K562 (cell line): Measurements from ENCODE around the gene AUNIP. TPM values are rescaled to one million over a fixed set of nuclear protein-coding genes. Genes with fewer than 3 reads are reported as not detected.

Source experiments
- MED1 ChIP-seq: sonication (generic); formaldehyde crosslinking; IDR thresholded peaks from 2 replicates; pipeline ENCODE4 v1.8.1; 2023; ENCODE audit warnings: missing genetic modification reagents, borderline replicate concordance
- POLR2B ChIP-seq: fragments of 450-650 bp; IDR thresholded peaks from 2 replicates; pipeline ENCODE4 v1.6.1; 2018; ENCODE audit warnings: low read depth; ENCODE audit not compliant: partially characterized antibody
- polyA plus RNA-seq, 8 experiments: library from polyadenylated mRNA; depleted of rRNA in 4 of 8; stranded (reverse) in 5 of 8; unstranded in 3 of 8; fragments of >200 nt; fragmentation: Nextera tagmentation in 2 of 8; fragmentation: Illumina TruSeq in 1 of 8; extraction: Ambion mirVana in 2 of 8; extraction: Trizol in 1 of 8; gene quantifications; 2 replicates each; pipeline versions ENCODE4 v1.2.1 to v1.2.3, GENCODE V29; 2011 to 2014; ENCODE audit warnings: inconsistent platforms in 1 of 8, missing spikeins in 1 of 8
- total RNA-seq, 7 experiments: library from RNA; depleted of rRNA in 6 of 7; stranded (reverse); fragments of >200 nt in 6 of 7; fragmentation: Illumina TruSeq in 2 of 7; extraction: Trizol in 2 of 7; gene quantifications; 2 replicates each; pipeline versions ENCODE4 v1.2.1 to v1.2.3, GENCODE V29; 2011 to 2021; ENCODE audit warnings: low replicate concordance in 1 of 7
- TF ChIP-seq, protein P1 (sequence below): fragments of 450-650 bp; IDR thresholded peaks from 2 replicates; pipeline ENCODE4 v1.6.1; 2017; ENCODE audit warnings: antibody characterized with exemption, mild to moderate bottlenecking
- TF ChIP-seq, protein P2 (sequence below): fragments of 450-650 bp; IDR thresholded peaks from 2 replicates; pipeline ENCODE4 v1.6.1; 2016; ENCODE audit warnings: low read depth
- TF ChIP-seq, protein P3 (sequence below): sonication (generic); IDR thresholded peaks from 2 replicates; pipeline ENCODE4 v1.6.1; 2016
- TF ChIP-seq, protein P4 (sequence below), 2 experiments: fragments of 450-650 bp; IDR thresholded peaks; 2 replicates each; pipeline ENCODE4 v1.6.1; 2018; ENCODE audit warnings: mild to moderate bottlenecking in 2 of 2, low read depth in 1 of 2; ENCODE audit not compliant: partially characterized antibody in 2 of 2

The AUNIP gene
- total and polyA plus RNA-seq, 9 of the 15 experiments (the other 6 are each of a cell fraction or from before 2014, with no cell fraction given), result 12.1 to 53.8 (median 47.1) TPM

DNA sequence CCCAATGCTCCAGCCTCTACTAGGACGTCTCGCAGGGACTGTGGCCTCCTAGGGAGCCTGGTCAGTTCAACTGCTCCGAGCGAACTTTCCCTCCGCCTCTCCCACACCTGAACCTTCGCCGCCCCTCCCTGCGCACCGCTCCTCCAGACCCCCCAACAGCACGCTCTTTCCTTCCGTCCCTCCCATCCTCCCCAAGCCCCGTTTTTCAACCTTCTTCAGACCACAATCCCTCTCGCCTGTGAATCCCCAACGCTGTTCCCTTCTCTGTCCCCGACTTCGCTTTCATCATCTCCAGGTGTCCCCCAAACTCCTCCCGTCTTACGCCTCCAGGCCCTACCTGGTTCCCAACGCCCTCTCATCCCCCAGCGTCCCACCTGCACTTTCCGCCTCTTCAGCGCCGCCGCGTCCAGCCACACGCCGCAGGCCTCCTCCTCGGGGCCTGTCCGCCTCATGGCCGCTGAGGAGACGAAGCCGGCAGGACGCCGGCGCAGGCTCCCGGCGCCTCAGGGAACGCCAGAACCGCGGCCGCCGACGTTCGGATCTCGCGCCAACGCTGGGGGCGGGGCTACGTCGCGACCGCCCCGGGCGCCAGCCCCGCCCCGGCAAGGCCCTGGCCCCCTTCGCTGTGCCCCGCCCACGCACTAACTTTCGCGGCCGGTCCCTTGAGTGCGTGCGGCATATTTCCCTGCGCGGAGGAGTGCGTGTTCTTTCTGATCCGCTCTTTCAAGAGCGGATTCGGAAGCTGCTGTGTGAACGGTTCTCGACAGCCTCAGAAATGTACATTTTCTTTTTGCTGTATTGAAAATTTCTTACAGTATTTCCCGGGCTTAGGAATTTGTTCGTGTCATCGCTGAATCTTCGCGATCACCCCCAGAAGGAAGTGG lies at the start of gene AUNIP (continued):
- TF ChIP-seq, protein P1, sequence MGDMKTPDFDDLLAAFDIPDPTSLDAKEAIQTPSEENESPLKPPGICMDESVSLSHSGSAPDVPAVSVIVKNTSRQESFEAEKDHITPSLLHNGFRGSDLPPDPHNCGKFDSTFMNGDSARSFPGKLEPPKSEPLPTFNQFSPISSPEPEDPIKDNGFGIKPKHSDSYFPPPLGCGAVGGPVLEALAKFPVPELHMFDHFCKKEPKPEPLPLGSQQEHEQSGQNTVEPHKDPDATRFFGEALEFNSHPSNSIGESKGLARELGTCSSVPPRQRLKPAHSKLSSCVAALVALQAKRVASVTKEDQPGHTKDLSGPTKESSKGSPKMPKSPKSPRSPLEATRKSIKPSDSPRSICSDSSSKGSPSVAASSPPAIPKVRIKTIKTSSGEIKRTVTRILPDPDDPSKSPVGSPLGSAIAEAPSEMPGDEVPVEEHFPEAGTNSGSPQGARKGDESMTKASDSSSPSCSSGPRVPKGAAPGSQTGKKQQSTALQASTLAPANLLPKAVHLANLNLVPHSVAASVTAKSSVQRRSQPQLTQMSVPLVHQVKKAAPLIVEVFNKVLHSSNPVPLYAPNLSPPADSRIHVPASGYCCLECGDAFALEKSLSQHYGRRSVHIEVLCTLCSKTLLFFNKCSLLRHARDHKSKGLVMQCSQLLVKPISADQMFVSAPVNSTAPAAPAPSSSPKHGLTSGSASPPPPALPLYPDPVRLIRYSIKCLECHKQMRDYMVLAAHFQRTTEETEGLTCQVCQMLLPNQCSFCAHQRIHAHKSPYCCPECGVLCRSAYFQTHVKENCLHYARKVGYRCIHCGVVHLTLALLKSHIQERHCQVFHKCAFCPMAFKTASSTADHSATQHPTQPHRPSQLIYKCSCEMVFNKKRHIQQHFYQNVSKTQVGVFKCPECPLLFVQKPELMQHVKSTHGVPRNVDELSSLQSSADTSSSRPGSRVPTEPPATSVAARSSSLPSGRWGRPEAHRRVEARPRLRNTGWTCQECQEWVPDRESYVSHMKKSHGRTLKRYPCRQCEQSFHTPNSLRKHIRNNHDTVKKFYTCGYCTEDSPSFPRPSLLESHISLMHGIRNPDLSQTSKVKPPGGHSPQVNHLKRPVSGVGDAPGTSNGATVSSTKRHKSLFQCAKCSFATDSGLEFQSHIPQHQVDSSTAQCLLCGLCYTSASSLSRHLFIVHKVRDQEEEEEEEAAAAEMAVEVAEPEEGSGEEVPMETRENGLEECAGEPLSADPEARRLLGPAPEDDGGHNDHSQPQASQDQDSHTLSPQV, result peak; percentile 83
- TF ChIP-seq POLR2B (peak; percentile 91), MED1 (CRISPR knock-in tag) (no peak)
- TF ChIP-seq, protein P2, sequence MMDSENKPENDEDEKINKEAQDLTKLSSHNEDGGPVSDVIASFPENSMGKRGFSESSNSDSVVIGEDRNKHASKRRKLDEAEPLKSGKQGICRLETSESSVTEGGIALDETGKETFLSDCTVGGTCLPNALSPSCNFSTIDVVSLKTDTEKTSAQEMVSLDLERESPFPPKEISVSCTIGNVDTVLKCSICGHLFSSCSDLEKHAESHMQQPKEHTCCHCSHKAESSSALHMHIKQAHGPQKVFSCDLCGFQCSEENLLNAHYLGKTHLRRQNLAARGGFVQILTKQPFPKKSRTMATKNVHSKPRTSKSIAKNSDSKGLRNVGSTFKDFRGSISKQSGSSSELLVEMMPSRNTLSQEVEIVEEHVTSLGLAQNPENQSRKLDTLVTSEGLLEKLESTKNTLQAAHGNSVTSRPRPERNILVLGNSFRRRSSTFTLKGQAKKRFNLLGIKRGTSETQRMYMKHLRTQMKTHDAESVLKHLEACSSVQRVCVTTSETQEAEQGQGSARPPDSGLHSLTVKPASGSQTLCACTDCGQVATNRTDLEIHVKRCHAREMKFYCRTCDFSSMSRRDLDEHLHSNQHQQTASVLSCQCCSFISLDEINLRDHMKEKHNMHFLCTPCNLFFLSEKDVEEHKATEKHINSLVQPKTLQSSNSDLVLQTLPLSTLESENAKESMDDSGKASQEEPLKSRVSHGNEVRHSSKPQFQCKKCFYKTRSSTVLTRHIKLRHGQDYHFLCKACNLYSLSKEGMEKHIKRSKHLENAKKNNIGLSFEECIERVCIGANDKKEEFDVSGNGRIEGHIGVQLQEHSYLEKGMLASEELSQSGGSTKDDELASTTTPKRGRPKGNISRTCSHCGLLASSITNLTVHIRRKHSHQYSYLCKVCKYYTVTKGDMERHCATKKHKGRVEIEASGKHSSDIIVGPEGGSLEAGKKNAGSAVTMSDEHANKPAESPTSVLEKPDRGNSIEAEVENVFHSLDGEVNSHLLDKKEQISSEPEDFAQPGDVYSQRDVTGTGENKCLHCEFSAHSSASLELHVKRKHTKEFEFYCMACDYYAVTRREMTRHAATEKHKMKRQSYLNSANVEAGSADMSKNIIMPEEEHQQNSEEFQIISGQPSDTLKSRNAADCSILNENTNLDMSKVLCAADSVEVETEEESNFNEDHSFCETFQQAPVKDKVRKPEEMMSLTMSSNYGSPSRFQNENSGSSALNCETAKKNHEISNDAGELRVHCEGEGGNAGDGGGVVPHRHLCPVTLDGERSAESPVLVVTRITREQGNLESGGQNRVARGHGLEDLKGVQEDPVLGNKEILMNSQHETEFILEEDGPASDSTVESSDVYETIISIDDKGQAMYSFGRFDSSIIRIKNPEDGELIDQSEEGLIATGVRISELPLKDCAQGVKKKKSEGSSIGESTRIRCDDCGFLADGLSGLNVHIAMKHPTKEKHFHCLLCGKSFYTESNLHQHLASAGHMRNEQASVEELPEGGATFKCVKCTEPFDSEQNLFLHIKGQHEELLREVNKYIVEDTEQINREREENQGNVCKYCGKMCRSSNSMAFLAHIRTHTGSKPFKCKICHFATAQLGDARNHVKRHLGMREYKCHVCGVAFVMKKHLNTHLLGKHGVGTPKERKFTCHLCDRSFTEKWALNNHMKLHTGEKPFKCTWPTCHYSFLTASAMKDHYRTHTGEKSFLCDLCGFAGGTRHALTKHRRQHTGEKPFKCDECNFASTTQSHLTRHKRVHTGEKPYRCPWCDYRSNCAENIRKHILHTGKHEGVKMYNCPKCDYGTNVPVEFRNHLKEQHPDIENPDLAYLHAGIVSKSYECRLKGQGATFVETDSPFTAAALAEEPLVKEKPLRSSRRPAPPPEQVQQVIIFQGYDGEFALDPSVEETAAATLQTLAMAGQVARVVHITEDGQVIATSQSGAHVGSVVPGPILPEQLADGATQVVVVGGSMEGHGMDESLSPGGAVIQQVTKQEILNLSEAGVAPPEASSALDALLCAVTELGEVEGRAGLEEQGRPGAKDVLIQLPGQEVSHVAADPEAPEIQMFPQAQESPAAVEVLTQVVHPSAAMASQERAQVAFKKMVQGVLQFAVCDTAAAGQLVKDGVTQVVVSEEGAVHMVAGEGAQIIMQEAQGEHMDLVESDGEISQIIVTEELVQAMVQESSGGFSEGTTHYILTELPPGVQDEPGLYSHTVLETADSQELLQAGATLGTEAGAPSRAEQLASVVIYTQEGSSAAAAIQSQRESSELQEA, result peak; percentile 59; the same call in 1 of the 2 replicates
- TF ChIP-seq, protein P3, sequence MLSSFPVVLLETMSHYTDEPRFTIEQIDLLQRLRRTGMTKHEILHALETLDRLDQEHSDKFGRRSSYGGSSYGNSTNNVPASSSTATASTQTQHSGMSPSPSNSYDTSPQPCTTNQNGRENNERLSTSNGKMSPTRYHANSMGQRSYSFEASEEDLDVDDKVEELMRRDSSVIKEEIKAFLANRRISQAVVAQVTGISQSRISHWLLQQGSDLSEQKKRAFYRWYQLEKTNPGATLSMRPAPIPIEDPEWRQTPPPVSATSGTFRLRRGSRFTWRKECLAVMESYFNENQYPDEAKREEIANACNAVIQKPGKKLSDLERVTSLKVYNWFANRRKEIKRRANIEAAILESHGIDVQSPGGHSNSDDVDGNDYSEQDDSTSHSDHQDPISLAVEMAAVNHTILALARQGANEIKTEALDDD, result no peak; the same call in 1 of the 2 replicates
- TF ChIP-seq, protein P4, sequence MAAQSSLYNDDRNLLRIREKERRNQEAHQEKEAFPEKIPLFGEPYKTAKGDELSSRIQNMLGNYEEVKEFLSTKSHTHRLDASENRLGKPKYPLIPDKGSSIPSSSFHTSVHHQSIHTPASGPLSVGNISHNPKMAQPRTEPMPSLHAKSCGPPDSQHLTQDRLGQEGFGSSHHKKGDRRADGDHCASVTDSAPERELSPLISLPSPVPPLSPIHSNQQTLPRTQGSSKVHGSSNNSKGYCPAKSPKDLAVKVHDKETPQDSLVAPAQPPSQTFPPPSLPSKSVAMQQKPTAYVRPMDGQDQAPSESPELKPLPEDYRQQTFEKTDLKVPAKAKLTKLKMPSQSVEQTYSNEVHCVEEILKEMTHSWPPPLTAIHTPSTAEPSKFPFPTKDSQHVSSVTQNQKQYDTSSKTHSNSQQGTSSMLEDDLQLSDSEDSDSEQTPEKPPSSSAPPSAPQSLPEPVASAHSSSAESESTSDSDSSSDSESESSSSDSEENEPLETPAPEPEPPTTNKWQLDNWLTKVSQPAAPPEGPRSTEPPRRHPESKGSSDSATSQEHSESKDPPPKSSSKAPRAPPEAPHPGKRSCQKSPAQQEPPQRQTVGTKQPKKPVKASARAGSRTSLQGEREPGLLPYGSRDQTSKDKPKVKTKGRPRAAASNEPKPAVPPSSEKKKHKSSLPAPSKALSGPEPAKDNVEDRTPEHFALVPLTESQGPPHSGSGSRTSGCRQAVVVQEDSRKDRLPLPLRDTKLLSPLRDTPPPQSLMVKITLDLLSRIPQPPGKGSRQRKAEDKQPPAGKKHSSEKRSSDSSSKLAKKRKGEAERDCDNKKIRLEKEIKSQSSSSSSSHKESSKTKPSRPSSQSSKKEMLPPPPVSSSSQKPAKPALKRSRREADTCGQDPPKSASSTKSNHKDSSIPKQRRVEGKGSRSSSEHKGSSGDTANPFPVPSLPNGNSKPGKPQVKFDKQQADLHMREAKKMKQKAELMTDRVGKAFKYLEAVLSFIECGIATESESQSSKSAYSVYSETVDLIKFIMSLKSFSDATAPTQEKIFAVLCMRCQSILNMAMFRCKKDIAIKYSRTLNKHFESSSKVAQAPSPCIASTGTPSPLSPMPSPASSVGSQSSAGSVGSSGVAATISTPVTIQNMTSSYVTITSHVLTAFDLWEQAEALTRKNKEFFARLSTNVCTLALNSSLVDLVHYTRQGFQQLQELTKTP (IDR thresholded peaks at IDR 0.05; ENCODE audit: low read depth in 1 of 2, partially characterized antibody in 2 of 2), result peak; percentile 63 to 79
